ENCODE results near the gene KEL.

The KEL gene

DNA sequence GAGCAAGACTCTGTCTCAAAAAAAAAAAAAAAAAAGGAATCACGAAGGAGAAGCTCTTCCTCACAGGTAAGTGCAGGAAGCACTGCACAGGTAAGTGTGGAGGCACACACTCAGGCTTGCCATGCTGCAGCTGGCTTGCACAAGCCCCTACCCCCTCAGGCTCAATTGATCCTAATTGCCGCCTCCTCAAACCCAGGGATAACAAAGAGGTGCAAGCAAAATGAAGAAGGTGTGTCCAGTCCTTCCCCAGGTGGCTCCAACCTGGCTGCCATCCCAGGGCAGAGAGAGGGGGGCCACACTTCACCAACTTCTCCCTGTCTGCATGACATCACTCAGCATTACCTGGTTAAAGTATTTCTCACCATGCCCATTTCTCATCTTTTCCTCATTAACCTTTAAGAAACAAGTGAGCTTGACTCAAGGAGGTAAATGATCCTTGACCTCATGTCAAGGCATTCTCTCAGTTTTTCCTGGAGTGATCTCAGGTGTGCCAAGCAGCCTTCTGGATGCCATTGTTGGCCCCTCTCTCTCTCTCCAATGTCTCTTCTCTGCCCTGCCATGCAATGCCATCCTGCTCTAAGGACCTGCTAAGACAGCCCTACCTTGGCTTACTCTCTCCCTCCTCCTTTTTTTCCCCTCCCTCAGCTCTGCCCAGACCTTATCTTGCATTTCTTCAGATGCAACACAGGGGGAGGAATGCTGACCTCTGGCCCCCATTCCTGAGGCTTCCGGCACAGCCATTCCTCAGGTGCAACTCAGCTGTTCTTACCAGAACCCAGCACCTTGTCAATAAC, 63.6 kb downstream of the KEL start:
- no peak for DNase-seq (ENCODE audit: low read depth)

GRCh38 chr7:142897691-142898090, 64.5 kb downstream of the KEL start:
- no peak for DNase-seq (ENCODE audit: low read depth)

DNA sequence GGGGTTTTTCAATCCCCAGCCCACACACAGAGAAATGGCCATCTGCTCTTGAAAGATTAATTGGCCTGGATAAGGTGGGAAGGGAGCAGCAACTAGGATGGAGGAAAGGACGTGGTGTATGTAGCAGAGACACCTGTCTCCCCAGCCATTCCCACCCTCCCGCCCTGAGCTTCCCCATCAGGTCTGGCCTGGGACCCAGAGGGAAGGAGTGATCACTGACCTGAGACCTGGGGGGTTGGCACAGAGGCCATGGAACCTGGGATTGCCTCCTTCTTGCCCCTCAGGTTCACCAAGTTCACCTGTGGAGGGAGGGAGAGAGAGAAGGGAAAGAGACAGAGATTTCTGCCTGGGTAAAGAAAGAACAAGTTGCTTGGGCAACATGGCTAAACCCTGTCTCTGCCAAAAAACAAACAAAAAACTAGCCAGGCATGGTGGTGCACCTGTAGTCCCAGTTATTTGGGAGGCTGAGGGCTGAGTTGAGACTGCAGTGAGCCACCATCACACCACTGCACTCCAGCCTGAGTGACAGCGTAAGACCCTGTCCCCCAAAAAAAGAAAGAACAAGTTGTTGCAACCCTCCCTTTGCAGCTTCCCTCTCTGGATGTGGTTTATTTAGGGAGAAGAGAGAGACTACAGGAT, 65.3 kb downstream of the KEL start:
- no peak for DNase-seq (ENCODE audit: low read depth)

DNA sequence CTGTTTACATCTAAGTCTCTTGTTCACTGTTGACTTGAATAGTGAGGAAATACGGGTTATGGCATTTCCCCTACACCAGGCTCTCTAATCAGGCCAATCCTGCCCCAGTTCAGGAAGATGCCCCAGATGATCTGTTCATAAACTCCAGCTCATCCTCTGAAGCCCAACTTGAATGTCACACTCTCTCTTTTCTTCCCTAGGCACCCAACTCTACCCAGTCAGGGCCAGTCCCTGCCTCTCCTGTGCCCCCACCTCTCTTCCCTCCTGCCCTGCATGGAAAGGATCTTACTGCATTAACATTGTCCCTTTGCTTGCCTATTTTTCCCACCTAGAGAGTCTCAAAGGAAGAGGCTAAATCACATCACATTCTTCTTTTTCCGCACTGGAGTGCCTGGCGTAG, 66.0 kb downstream of the KEL start:
- DNase-seq (ENCODE audit: low read depth): no peak

DNA sequence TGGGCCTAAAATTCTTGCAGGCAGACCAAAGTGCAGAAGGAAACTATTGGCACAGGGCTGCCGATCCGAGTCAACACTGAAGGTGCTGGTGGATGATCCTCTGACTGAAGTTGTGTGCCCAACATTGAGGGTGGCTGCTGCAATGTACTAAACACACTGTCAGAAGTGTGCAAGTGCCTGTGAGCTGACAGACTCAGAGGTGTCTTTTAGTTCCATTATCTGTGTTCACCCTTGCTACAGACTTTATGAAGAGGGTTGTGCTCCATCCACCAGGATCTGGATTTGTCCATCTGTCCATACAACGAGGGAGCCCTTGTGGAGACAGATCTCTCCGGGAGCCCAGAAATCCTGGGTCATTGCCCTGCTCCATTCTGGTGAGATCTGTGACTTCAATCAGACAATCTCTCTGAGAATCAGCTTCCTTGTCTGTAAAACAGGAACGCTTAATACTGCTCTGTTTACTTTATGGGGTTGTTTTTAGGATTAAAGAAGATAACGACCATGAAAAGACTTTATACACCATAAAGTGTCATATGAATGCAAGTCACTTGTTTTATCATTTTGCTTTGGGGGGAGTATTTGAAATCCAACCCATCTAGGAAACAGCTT, 67.1 kb downstream of the KEL start:
- no peak for DNase-seq (ENCODE audit: low read depth)

DNA sequence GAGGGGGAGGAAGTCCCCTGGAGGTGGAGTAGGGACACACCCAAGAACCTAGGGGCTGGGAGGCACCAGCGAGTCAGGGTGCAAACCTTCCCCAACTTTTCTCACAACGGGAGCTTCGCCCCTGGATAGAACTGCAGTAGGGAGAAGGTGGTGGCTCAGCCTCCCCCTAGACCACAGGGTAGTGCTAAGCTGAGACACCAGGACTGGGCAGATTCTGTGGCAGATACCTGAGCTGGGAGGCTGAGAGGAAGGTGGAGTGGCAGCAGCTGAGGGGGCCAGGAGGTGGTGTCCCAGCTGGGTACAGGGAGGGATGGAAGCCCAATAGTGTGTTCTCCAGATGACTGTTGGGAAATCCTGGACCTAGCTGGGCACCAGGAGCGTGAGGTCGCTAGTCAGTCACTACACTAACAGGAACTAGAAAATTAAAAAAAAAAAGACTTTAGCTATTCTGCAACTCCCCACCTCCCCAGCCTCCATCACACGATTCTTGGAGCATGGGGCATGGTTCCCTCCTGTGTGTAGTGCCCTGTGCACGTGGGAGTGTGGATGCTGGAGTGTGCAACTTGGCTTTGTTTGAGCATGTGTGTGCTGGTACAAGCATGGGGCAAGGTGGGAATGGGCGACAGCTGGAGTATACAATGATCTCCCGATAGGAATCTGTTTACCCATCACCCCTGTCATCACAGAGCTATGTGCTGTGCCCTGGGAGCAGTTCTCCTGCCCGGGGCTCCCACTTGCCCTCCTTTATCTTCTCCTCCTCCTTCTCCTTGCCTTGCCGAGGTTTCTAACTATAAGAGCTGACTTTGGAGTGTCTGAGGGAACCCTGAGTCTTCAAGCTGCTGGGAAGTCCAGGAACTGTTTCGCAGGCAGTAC, 67.8 kb downstream of the KEL start:
- DNase-seq (ENCODE audit: low read depth): no peak

- no peak for DNase-seq (ENCODE audit: low read depth)
Observed at GRCh38 chr7:142892951-142893350, 69.2 kb downstream of the KEL start.

DNA sequence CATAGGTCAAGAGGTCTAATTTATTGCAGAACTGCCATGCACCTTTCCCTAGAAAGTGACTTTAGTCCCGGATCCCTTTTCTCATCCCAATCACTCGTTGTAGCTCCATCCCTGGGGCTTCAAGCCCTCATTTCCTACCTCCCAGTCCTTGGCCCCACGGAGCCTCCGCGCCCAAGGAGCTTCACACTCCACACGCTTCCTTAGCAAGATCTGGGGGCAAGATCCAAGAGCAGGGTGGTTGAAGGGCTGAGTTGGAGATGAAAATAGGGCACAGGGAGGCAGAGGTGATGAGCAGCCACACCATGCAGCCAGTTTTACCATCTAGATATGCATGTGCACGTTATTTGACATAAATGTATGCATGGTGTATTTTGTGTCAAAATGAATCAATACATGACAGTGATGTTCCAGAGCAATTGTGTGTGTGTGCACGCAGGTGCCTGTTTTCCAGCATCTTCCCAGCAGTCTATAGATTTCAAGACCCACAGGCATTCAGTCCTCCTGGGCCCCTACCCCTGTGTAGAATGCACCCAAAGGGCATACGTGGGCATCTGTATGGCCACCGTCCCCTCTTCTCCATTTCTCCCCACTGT, 70.6 kb downstream of the KEL start:
- DNase-seq (ENCODE audit: low read depth): no peak

Data from iris pigment epithelial cell (primary cell).